Activated effector memory CD4-positive, alpha-beta T cell treated with anti-CD3 and anti-CD28 coated beads, Interleukin-2, amount 50 U/mL, for 16 hours (primary cell): ENCODE data around the gene ARID5B.

ENCODE experiments used
- DNase-seq: peaks from one replicate; pipeline ENCODE4 v3.0.0-alpha.2; 2020

ARID5B gene

GRCh38 chr10:61992059-61992460 lies 90.6 kb downstream of the ARID5B start:
- DNase-seq: no peak

GRCh38 chr10:61992671-61993668 lies 91.5 kb downstream of the ARID5B start:
- DNase-seq: peak; percentile 83

GRCh38 chr10:61993711-61994401 lies 92.4 kb downstream of the ARID5B start:
- no peak for DNase-seq

DNA sequence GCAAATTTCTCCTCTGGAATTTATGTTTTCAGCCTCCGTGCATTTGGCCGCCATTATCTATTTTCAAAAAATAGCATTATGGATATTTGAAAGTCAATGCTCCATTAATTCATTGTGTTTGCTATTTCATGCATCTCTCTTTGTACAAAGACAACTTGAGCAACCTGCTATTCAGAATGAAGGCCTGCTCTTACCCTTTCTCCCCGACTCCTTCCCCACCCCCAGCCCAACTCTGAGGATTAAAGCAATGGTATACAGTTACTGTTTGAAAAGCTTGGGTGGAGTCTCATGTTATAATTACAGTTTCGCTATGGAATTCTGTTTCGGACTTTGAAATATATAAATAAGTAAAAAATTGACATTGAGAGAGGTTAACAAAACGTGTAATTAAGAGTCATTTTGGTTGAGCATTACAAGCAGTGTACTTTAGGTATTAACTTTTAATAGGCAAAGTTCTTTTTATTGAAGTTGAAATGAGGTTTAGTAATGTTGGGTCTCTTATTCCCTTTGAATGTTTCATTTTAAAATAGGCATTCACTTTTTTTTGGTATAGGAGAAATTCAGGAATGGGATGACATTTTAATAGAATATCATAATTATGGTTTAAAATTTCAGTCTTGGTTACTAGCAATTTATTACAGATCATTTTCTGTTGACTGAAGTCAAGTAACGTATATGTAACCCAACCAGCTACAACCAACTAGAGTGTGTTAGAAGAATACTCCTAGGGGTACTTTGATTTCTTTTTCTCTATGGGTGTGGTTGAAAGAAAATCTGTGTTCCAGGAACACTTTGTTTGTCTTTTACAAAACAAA lies 93.1 kb downstream of the ARID5B start:
- no peak for DNase-seq

DNA sequence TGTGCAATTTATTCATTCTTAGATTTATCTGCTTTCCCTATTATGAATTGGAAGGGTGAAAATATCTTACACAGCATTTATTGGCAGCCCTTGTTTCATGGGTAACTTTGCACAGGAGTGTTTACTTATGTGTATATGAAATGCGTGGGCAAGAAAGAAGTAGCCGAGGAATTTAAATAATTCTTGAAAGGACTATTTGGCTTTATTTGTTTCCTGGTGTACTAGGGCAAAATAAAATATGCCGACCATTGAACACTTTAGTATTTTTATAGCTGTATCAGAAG lies 93.7 kb downstream of the ARID5B start:
- DNase-seq: no peak

- DNase-seq: no peak
Measured at GRCh38 chr10:61998937-61999336, 97.4 kb downstream of the ARID5B start.

DNA sequence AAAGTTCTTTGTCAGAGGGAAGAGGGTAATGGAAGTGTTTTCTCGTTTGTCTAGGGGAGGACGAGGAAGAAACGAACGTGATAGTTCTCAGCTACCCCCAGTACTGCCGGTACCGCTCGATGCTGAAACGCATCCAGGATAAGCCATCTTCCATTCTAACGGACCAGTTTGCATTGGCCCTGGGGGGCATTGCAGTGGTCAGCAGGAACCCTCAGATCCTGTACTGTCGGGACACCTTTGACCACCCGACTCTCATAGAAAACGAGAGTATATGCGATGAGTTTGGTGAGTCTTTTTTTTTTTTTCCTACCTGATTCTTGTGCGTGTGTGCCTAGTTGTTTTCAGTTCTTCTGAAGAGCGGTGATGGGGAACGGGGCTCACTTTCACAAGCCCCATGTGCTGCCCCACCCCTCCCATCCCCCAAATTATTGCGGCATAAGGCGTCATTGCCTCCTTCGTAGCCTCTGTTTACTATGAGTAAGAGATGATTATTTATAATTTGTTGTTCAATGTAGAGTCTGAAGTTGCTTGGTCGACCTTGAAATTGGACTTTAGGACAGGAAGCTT lies 98.6 kb downstream of the ARID5B start:
- no peak for DNase-seq

DNA sequence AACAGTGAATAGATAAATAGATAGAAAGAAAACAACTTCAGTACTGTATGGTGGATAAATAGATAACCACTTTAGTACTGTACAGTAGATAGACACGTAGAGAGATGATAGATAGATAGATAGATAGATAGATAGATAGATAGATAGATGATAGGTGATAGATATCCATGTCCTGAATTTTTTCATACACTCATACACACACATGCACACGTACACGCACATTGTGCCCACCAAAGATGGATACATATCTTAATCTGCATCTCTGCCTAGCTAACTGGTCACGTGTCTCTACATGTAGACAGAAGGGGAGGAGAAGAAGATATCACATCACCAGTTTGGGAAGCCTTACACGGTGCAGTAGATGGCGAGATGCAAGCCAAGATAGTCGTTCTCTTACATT lies 99.2 kb downstream of the ARID5B start:
- DNase-seq: no peak

- no peak for DNase-seq
Measured at GRCh38 chr10:62001898-62002297, 100.4 kb downstream of the ARID5B start.

DNA sequence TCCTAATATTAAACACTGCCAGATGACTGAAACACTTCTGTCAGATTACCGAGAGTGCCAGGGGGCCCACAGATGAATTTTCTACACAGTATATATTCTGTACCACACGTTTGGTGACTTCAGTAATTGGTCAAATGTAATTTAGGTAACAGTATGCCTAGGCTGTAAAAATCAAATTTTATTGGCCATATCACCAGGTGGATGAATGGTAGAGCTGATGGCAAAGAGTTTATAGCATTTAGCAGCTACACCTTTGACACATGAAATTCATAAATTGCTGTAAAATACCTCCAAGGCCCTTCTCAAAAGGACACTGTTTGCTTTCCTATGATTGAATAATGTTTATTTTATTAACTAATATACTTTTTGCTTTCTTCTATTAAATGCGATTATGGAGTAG lies 101.3 kb downstream of the ARID5B start:
- no peak for DNase-seq

- no peak for DNase-seq
Measured at GRCh38 chr10:62004042-62004441, 102.5 kb downstream of the ARID5B start.

DNA sequence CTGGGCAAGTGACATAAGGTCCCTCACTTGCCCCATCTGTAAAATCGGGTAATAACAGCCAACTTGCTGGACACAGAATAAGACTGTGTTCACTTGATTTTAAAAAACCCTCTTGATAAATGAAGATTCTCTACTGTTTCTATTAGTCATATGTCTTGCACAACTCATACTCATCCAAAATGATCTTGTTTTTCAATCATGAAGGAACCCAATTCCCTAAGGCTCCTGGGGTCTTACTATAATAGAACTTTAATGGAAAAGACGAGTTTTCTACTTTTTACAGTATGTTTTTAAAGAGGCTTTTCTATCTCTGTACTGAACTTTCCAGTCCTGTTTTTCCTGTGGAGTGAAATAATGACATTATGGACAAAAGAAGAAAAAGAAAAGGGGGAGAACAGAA lies 103.8 kb downstream of the ARID5B start:
- no peak for DNase-seq

GRCh38 chr10:62005687-62006086 lies 104.2 kb downstream of the ARID5B start:
- DNase-seq: no peak

- no peak for DNase-seq
Measured at GRCh38 chr10:62007145-62007544, 105.6 kb downstream of the ARID5B start.

DNA sequence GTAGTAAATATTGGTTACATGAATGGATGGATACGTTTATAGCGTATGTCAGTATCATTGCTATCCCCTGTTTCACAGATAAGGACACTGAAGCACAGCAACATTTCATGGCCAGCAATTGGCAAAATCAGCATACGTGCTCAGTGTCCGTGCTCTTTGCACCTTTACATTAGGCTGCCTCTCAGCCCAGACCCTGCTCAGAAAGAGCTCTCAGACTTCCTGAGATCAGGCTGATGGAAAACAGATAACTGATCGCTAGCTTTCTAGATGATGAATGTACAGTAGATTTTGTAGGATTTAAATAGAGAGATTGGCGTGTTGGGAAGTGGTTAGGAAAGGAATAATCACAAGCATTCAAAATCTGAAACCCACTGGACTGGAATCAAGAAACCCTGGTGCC lies 106.7 kb downstream of the ARID5B start:
- DNase-seq: no peak

GRCh38 chr10:62008946-62009345 lies 107.4 kb downstream of the ARID5B start:
- DNase-seq: no peak

DNA sequence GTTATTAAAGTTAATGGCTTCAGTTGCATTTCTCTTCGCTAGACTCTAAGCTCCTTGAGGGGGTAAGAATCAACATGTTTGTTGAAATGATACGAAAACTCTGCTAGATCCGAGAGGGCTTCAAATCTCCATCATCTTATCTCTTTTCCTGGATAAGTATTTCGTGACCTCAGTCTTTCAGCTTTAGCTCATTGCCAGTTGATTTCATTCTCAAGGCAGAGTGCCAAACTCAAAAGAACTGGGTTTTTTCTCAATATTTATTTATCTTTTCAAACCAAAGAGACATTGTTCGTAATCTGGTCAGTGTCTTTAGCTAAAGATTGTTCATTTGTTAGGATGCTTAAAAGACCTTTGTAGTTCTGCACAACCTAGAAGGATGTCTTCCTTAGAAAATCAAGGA lies 108.9 kb downstream of the ARID5B start:
- no peak for DNase-seq

GRCh38 chr10:62011558-62011957 lies 110.1 kb downstream of the ARID5B start:
- DNase-seq: no peak

DNA sequence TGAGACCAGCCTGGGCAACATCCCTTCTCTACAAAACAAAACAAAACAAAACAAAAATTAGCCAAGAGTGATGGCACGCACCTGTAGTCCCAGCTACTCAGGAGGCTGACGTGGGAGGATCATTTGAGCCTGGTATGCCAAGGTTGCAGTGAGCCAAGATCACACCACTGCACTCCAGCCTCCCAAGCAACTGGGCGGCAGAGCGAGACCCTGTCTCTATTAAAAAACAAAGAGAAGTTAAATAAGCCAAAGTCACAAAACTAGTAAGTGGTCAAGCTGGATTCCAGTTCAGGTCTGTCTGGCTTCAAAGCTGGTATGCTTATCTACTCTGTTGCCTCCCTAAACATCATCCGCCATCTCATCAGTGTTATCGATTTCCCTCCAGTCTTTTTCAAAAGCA lies 110.8 kb downstream of the ARID5B start:
- DNase-seq: no peak

DNA sequence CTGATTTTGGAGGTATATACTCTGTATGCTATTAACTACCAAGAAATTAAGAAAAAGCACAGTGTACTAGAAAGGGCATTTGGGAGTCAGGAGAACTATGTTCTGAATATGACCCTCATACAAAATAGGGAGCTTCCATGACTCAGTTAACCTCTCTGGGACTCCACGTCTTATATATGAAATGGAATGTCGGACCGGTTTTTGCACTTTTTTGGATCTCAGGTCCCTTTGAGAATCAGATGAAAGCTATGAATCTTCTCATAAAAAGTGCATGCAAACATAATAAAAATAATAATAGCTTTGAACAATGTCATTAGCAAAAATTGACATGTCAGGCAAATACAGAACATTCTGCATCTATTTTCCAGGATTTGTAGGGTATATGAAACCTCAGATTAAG lies 113.0 kb downstream of the ARID5B start:
- DNase-seq: no peak

- no peak for DNase-seq
Measured at GRCh38 chr10:62015994-62016393, 114.5 kb downstream of the ARID5B start.

GRCh38 chr10:62016623-62017490 lies 115.4 kb downstream of the ARID5B start:
- DNase-seq: no peak
